Endothelial cell of umbilical vein (primary cell): Measurements from ENCODE around the gene XPO6. TPM values are rescaled to one million over a fixed set of nuclear protein-coding genes. Genes with fewer than 3 reads are reported as not detected.

Source experiments
- BruUV-seq: library from RNA; stranded (reverse); fragments of 400-500 nt; replicated peaks from 2 replicates; lab custom pipeline; 2021; lab: Mats Ljungman, UMichigan
- CTCF ChIA-PET: fragments of 300-600, 350-600 bp; sonication (Branson Sonifier 250); formaldehyde crosslinking; loops from one replicate; lab custom pipeline; 2021; ENCODE audit warnings: antibody characterized with exemption, inconsistent platforms; lab: Charles Lee
- POLR2A ChIA-PET: fragments of 300-600, 350-600 bp; sonication (Branson Sonifier 250); formaldehyde crosslinking; loops from one replicate; lab custom pipeline; 2021; ENCODE audit warnings: antibody characterized with exemption, inconsistent platforms; lab: Charles Lee
- DNase-seq: peaks from one replicate; pipeline ENCODE4 v3.0.0-alpha.2; 2011; ENCODE audit warnings: low read depth, low spot score
- FAIRE-seq: peaks from 2 replicates; lab custom pipeline; 2011; peaks lifted over from hg19 to GRCh38; lab: Jason Lieb, UNC
- H2AFZ ChIP-seq: 2 replicates; pipeline ENCODE4 v1.6.0; 2012; ENCODE audit warnings: low read depth, low read length, control low read depth, inconsistent platforms
- H3K27ac ChIP-seq: 2 replicates; pipeline ENCODE4 v1.5.1; 2011; ENCODE audit warnings: low read depth, mild to moderate bottlenecking, control low read depth, low read length, moderate library complexity; ENCODE audit not compliant: insufficient read depth
- H3K27me3 ChIP-seq, 2 experiments: 2 replicates each; pipeline versions ENCODE4 v1.6.0 to v1.6.1; 2011; ENCODE audit warnings: low read length in 2 of 2, mixed read lengths in 1 of 2; ENCODE audit not compliant: control insufficient read depth in 2 of 2, insufficient read depth in 2 of 2
- H3K36me3 ChIP-seq, 2 experiments: 2 replicates in 1 of 2; 3 replicates in 1 of 2; pipeline ENCODE4 v1.5.1; 2011; ENCODE audit warnings: low read length in 2 of 2, mild to moderate bottlenecking in 1 of 2, moderate library complexity in 1 of 2; ENCODE audit not compliant: control insufficient read depth in 2 of 2, insufficient read depth in 2 of 2; ENCODE audit errors: extremely low read depth in 1 of 2
- H3K4me1 ChIP-seq: 3 replicates; pipeline ENCODE4 v1.5.1; 2011; ENCODE audit warnings: mild to moderate bottlenecking, low read length; ENCODE audit not compliant: control insufficient read depth, insufficient read depth; ENCODE audit errors: extremely low read depth
- H3K4me2 ChIP-seq: 2 replicates; pipeline ENCODE4 v1.6.1; 2011; ENCODE audit warnings: low read length, control low read depth, mixed read lengths; ENCODE audit not compliant: insufficient read depth
- H3K4me3 ChIP-seq, 3 experiments: fragments of 200-600 bp in 1 of 3; sonication (generic), shearing (Covaris generic) in 1 of 3; replicated peaks in 1 of 3; 2 replicates each; pipeline ENCODE4 v1.5.1; 2011 to 2016; ENCODE audit warnings: control low read depth in 3 of 3, low read length in 3 of 3, mild to moderate bottlenecking in 2 of 3, inconsistent platforms in 1 of 3, low read depth in 1 of 3, moderate library complexity in 1 of 3; ENCODE audit not compliant: insufficient read depth in 1 of 3
- H3K79me2 ChIP-seq: 2 replicates; pipeline ENCODE4 v1.6.0; 2012; ENCODE audit warnings: low read length, inconsistent platforms; ENCODE audit not compliant: control insufficient read depth, insufficient read depth
- H3K9ac ChIP-seq: replicated peaks from 2 replicates; pipeline ENCODE3; 2011; ENCODE audit warnings: low read length, control low read depth; ENCODE audit not compliant: insufficient read depth; ENCODE audit errors: extremely low read depth
- H3K9me1 ChIP-seq: replicated peaks from 3 replicates; pipeline ENCODE4 v1.6.0; 2011; ENCODE audit warnings: mild to moderate bottlenecking, low read length; ENCODE audit not compliant: control insufficient read depth, insufficient read depth; ENCODE audit errors: extremely low read depth
- H3K9me3 ChIP-seq: replicated peaks from 2 replicates; pipeline ENCODE4 v1.5.1; 2012; ENCODE audit warnings: low read length, inconsistent platforms; ENCODE audit not compliant: control insufficient read depth, insufficient read depth
- H4K20me1 ChIP-seq: replicated peaks from 2 replicates; pipeline ENCODE3; 2011; ENCODE audit warnings: mild to moderate bottlenecking, low read length; ENCODE audit not compliant: control insufficient read depth, insufficient read depth; ENCODE audit errors: extremely low read depth
- EZH2 ChIP-seq: IDR thresholded peaks from 2 replicates; pipeline ENCODE4 v1.6.1; 2012; ENCODE audit warnings: borderline replicate concordance, low read depth, mild to moderate bottlenecking, moderate library complexity, low read length, inconsistent platforms; ENCODE audit not compliant: severe bottlenecking
- FOS ChIP-seq: IDR thresholded peaks from 2 replicates; pipeline ENCODE4 v1.6.1; 2011; ENCODE audit warnings: mild to moderate bottlenecking, low read length, moderate library complexity, borderline replicate concordance; ENCODE audit not compliant: insufficient read depth
- GATA2 ChIP-seq: IDR thresholded peaks from 2 replicates; pipeline ENCODE4 v1.7.0; 2011; ENCODE audit warnings: low read depth, mild to moderate bottlenecking, moderate library complexity, mixed read lengths, low read length; ENCODE audit not compliant: insufficient read length, insufficient read depth
- JUN ChIP-seq: IDR thresholded peaks from 2 replicates; pipeline ENCODE4 v1.6.1; 2011; ENCODE audit warnings: borderline replicate concordance, low read depth; ENCODE audit not compliant: insufficient read length, insufficient read depth
- MYC ChIP-seq: IDR thresholded peaks from one replicate; pipeline ENCODE4 v1.6.1; 2011; ENCODE audit warnings: mild to moderate bottlenecking, low read depth, low read length
- POLR2A ChIP-seq: IDR thresholded peaks from 2 replicates; pipeline ENCODE4 v1.6.1; 2012; ENCODE audit warnings: low read depth, mild to moderate bottlenecking, control low read depth, low read length
- POLR2AphosphoS5 ChIP-seq: IDR thresholded peaks from 2 replicates; pipeline ENCODE4 v1.6.1; 2012; ENCODE audit warnings: low read depth, mild to moderate bottlenecking, control low read depth, low read length, moderate library complexity; ENCODE audit not compliant: insufficient read depth
- dilution Hi-C: fragments of 300-500 bp; cut with MboI; formaldehyde crosslinking; loops from one replicate; pipeline ENCODE4 v1.15.0; 2019; ENCODE audit warnings: low sequenced_read_pairs; ENCODE audit not compliant: extremely low pct_ligation_motif_present
- intact Hi-C: fragments of 100-400 bp; cut with micrococcal nuclease; formaldehyde crosslinking; loops from one replicate; pipeline ENCODE4 v1.10.0; 2022
- polyA plus RNA-seq, 4 experiments: library from polyadenylated mRNA; depleted of rRNA in 3 of 4; stranded (reverse) in 3 of 4; unstranded in 1 of 4; fragments of >200 nt; gene quantifications; 2 replicates each; pipeline versions ENCODE4 v1.2.1 to v1.2.3, GENCODE V29; 2011 to 2012; ENCODE audit warnings: missing spikeins in 1 of 4
- total RNA-seq: library from RNA; stranded (reverse); gene quantifications from 2 replicates; pipeline ENCODE4 v1.2.3, GENCODE V29; 2021
- TF ChIP-seq, protein P1 (sequence below), 2 donors: IDR thresholded peaks; 1 replicate in 1 of 2; 2 replicates in 1 of 2; pipeline ENCODE4 v1.5.1; 2011; ENCODE audit warnings: low read length in 2 of 2, mild to moderate bottlenecking in 2 of 2, moderate library complexity in 2 of 2, control low read depth in 1 of 2, inconsistent platforms in 1 of 2, low read depth in 1 of 2; ENCODE audit not compliant: insufficient read depth in 1 of 2; ENCODE audit errors: extremely low read depth in 1 of 2
- TF ChIP-seq, protein P2 (sequence below): IDR thresholded peaks from 2 replicates; pipeline ENCODE4 v1.6.1; 2011; ENCODE audit not compliant: insufficient read depth, insufficient read length

XPO6 gene
- total and polyA plus RNA-seq, 2 donors (not counting 3 experiments of a cell fraction or from before 2014, with no cell fraction given), result 170 to 272 TPM

DNA sequence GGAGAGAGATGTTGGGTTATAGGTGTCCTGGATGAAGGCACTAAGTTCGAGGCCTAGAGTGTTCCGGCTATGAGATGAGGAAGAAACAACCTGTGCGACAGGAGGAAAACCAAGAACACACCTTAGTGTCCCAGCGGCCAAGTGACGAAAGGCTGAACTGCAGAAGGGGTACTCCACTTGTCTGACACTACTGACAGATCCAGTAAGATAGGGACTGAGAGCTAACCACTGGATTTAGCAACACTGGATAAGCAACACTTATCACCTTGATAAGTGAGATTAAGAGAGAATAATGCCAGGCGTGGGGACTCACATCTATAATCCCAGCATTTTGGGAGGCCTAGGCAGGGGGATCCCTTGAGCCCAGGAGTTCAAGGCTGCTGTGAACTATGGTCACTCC is 7.1 kb downstream of the XPO6 start:
- dilution Hi-C loops, result no loop called here
- Histone ChIP-seq H3K36me3 (peaks cover 11 to 25% of the 10 kb centered on the region in 2 experiments), H3K79me2 (peaks cover 94% of the 10 kb centered on the region), H3K4me3 (no peak overlapping the region), H4K20me1 (no peaks in the 10 kb centered on the region), H2AFZ (no peak overlapping the region), H3K27ac (no peak overlapping the region), H3K4me2 (no peak overlapping the region), H3K9ac (no peak overlapping the region), H3K27me3 (no peaks in the 10 kb centered on the region), H3K4me1 (peaks cover 17% of the 10 kb centered on the region), H3K9me1 (no peaks in the 10 kb centered on the region), H3K9me3 (no peaks in the 10 kb centered on the region)
- no peak for FAIRE-seq
- TF ChIP-seq, protein P1, sequence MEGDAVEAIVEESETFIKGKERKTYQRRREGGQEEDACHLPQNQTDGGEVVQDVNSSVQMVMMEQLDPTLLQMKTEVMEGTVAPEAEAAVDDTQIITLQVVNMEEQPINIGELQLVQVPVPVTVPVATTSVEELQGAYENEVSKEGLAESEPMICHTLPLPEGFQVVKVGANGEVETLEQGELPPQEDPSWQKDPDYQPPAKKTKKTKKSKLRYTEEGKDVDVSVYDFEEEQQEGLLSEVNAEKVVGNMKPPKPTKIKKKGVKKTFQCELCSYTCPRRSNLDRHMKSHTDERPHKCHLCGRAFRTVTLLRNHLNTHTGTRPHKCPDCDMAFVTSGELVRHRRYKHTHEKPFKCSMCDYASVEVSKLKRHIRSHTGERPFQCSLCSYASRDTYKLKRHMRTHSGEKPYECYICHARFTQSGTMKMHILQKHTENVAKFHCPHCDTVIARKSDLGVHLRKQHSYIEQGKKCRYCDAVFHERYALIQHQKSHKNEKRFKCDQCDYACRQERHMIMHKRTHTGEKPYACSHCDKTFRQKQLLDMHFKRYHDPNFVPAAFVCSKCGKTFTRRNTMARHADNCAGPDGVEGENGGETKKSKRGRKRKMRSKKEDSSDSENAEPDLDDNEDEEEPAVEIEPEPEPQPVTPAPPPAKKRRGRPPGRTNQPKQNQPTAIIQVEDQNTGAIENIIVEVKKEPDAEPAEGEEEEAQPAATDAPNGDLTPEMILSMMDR (IDR thresholded peaks at IDR 0.05; ENCODE audit: extremely low read depth in 1 of 2, insufficient read depth in 1 of 2, low read depth in 1 of 2, low read length in 2 of 2), result no peak
- TF ChIP-seq JUN (no peak), POLR2AphosphoS5 (no peak), MYC (no peak), POLR2A (no peak), FOS (no peak), GATA2 (no peak), EZH2 (no peak)
- TF ChIP-seq, protein P2, sequence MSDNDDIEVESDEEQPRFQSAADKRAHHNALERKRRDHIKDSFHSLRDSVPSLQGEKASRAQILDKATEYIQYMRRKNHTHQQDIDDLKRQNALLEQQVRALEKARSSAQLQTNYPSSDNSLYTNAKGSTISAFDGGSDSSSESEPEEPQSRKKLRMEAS, result no peak
- intact Hi-C loops, result loop anchor here (5.0 kb wide), 1 partner anchor 42 kb away; no protein-coding TSS in a partner anchor
- DNase-seq, result no peak
- no TSS peak for BruUV-seq
- ChIA-PET POLR2A (no interaction called here), CTCF (interaction anchor here (1.8 kb wide), 1 partner anchor 10 kb away, joined by 9 read pairs; no protein-coding TSS in a partner anchor)
